Neuronal stem cell (in vitro differentiated cells): Measurements from ENCODE around the gene SERPINB6.
A peak's percentile ranks its signal among the peaks of the same experiment; 100 is the strongest.

ENCODE experiments used
- DNase-seq: peaks from one replicate; pipeline ENCODE4 v3.0.0-alpha.2; 2013; ENCODE audit warnings: low spot score
- H2AFZ ChIP-seq: one replicate; pipeline ENCODE4 v1.6.1; 2013; ENCODE audit warnings: mild to moderate bottlenecking, low read length, inconsistent platforms
- H2AK5ac ChIP-seq: 2 replicates; pipeline ENCODE4 v1.6.1; 2013; ENCODE audit warnings: low read depth, mild to moderate bottlenecking, inconsistent platforms, low read length, moderate library complexity, mixed read lengths
- H2BK120ac ChIP-seq: 2 replicates; pipeline ENCODE4 v1.6.1; 2013; ENCODE audit warnings: low read depth, mild to moderate bottlenecking, inconsistent platforms, low read length, moderate library complexity, mixed read lengths
- H2BK12ac ChIP-seq: one replicate; pipeline ENCODE4 v1.6.1; 2013; ENCODE audit warnings: low read length, inconsistent platforms
- H2BK15ac ChIP-seq: 2 replicates; pipeline ENCODE4 v1.6.1; 2013; ENCODE audit warnings: mild to moderate bottlenecking, low read length, inconsistent platforms, mixed read lengths
- H2BK5ac ChIP-seq: one replicate; pipeline ENCODE4 v1.6.1; 2013; ENCODE audit warnings: inconsistent platforms, mild to moderate bottlenecking, low read length, moderate library complexity
- H3K14ac ChIP-seq: one replicate; pipeline ENCODE4 v1.6.1; 2013; ENCODE audit warnings: low read length, inconsistent platforms
- H3K18ac ChIP-seq: 2 replicates; pipeline ENCODE4 v1.6.1; 2013; ENCODE audit warnings: low read length, inconsistent platforms
- H3K23ac ChIP-seq: 2 replicates; pipeline ENCODE4 v1.6.1; 2013; ENCODE audit warnings: low read depth, mild to moderate bottlenecking, mixed read lengths, low read length, inconsistent platforms; ENCODE audit not compliant: poor library complexity
- H3K27ac ChIP-seq: replicated peaks from 3 replicates; pipeline ENCODE4 v1.5.1; 2013; ENCODE audit warnings: low read length, inconsistent platforms
- H3K27me3 ChIP-seq, 3 experiments: 2 replicates each; pipeline ENCODE4 v1.6.1; 2013; ENCODE audit warnings: low read length in 3 of 3, mild to moderate bottlenecking in 2 of 3, inconsistent platforms in 1 of 3, low read depth in 1 of 3, mixed read lengths in 1 of 3, moderate library complexity in 1 of 3; ENCODE audit not compliant: control insufficient read depth in 3 of 3, insufficient read depth in 3 of 3
- H3K36me3 ChIP-seq, 2 donors: replicated peaks in 1 of 2; 2 replicates each; pipeline ENCODE4 v1.6.1; 2013; ENCODE audit warnings: low read length in 2 of 2; ENCODE audit not compliant: control insufficient read depth in 2 of 2, insufficient read depth in 2 of 2
- H3K4ac ChIP-seq: 2 replicates; pipeline ENCODE4 v1.6.1; 2013; ENCODE audit warnings: inconsistent platforms, mild to moderate bottlenecking, low read length, moderate library complexity
- H3K4me1 ChIP-seq, 2 donors: 1 replicate in 1 of 2; 2 replicates in 1 of 2; pipeline ENCODE4 v1.6.1; 2013; ENCODE audit warnings: low read length in 2 of 2, low read depth in 1 of 2; ENCODE audit not compliant: control insufficient read depth in 2 of 2, insufficient read depth in 1 of 2
- H3K4me2 ChIP-seq: one replicate; pipeline ENCODE4 v1.6.1; 2013; ENCODE audit warnings: mild to moderate bottlenecking, low read length, inconsistent platforms; ENCODE audit not compliant: insufficient read depth, poor library complexity, severe bottlenecking
- H3K4me3 ChIP-seq, 2 donors: 2 replicates each; pipeline ENCODE4 v1.5.1; 2013; ENCODE audit warnings: low read length in 2 of 2, mild to moderate bottlenecking in 2 of 2, inconsistent platforms in 1 of 2, moderate library complexity in 1 of 2
- H3K79me1 ChIP-seq: one replicate; pipeline ENCODE4 v1.6.1; 2013; ENCODE audit warnings: low read depth, mild to moderate bottlenecking, inconsistent platforms, low read length, moderate library complexity
- H3K9ac ChIP-seq: one replicate; pipeline ENCODE4 v1.6.1; 2013; ENCODE audit warnings: mild to moderate bottlenecking, low read depth, low read length, inconsistent platforms; ENCODE audit not compliant: poor library complexity
- H3K9me3 ChIP-seq, 2 donors: replicated peaks in 1 of 2; 2 replicates each; pipeline versions ENCODE3 to v1.6.1; 2013; ENCODE audit warnings: low read length in 2 of 2, mild to moderate bottlenecking in 2 of 2, inconsistent platforms in 1 of 2, low read depth in 1 of 2, mixed read lengths in 1 of 2, moderate library complexity in 1 of 2; ENCODE audit not compliant: control insufficient read depth in 2 of 2, insufficient read depth in 1 of 2
- H4K8ac ChIP-seq: one replicate; pipeline ENCODE4 v1.6.1; 2013; ENCODE audit warnings: low read depth, mild to moderate bottlenecking, inconsistent platforms, low read length, moderate library complexity
- H4K91ac ChIP-seq: one replicate; pipeline ENCODE4 v1.6.1; 2013; ENCODE audit warnings: low read length, low read depth, mild to moderate bottlenecking, inconsistent platforms; ENCODE audit not compliant: poor library complexity
- WGBS, 2 donors: extraction: QIAGEN DNeasy Blood & Tissue Kit; methylation state at CpG; one replicate each; pipeline ENCODE4 v1.1.7; 2013; ENCODE audit warnings: missing lambda C conversion rate in 2 of 2, mixed read lengths in 1 of 2; ENCODE audit not compliant: insufficient read length in 2 of 2, insufficient replicate concordance in 1 of 2; ENCODE audit errors: extremely low coverage in 2 of 2; 5-methylcytosine and 5-hydroxymethylcytosine counted together

Gene SERPINB6

GRCh38 chr6:2989332-2990247 lies 18.2 kb upstream of the SERPINB6 start:
- Histone ChIP-seq H4K8ac (no peak overlapping the region), H2BK12ac (no peak overlapping the region), H3K36me3 (no peaks in the 10 kb centered on the region), H3K4me3 (peak overlapping the region; percentile 75 to 77), H3K79me1 (no peaks in the 10 kb centered on the region), H3K14ac (no peak overlapping the region), H2BK120ac (no peak overlapping the region), H2BK5ac (peak overlapping the region; percentile 99), H3K4me1 (peaks cover 18 to 20% of the 10 kb centered on the region in 2 donors), H3K4me2 (peak overlapping the region; percentile 85), H2AFZ (peak overlapping the region; percentile 94), H4K91ac (no peak overlapping the region), H3K18ac (peak overlapping the region; percentile 85), H3K4ac (no peak overlapping the region), H3K9ac (no peak overlapping the region), H3K9me3 (no peaks in the 10 kb centered on the region), H3K27me3 (no peaks in the 10 kb centered on the region), H2AK5ac (no peak overlapping the region), H3K27ac (peak overlapping the region; percentile 100), H3K23ac (no peak overlapping the region), H2BK15ac (peak overlapping the region; percentile 30)
- peak; percentile 96 for DNase-seq
- WGBS, 2 donors: no CpG with 5 or more reads among the region's 22 CpGs

- H2BK120ac ChIP-seq: peak overlapping the region; percentile 44
- no CpG with 5 or more reads among the region's 64 CpGs for WGBS, 2 donors
- peak overlapping the region; percentile 85 for H3K4me2 ChIP-seq
These were observed 17.3 kb upstream of the SERPINB6 start for GRCh38 chr6:2988426-2989331.

GRCh38 chr6:2988094-2988425 lies 16.7 kb upstream of the SERPINB6 start:
- H2BK15ac ChIP-seq: peak overlapping the region; percentile 40

More at GRCh38 chr6:2988426-2989331, 17.3 kb upstream of the SERPINB6 start:
- Histone ChIP-seq H3K9me3 (no peaks in the 10 kb centered on the region), H2AK5ac (peak overlapping the region; percentile 20), H3K18ac (peak overlapping the region; percentile 99), H3K23ac (peak overlapping the region; percentile 99), H4K91ac (peak overlapping the region; percentile 65), H2AFZ (peak overlapping the region; percentile 94), H3K4me3 (peak overlapping the region; percentile 75 to 77), H3K36me3 (no peaks in the 10 kb centered on the region), H3K27me3 (no peaks in the 10 kb centered on the region), H2BK15ac (peak overlapping the region; percentile 40), H3K14ac (no peak overlapping the region), H3K4me1 (peaks cover 18 to 20% of the 10 kb centered on the region in 2 donors), H2BK5ac (peak overlapping the region; percentile 99), H4K8ac (peak overlapping the region; percentile 66), H3K4ac (no peak overlapping the region), H3K79me1 (no peaks in the 10 kb centered on the region), H2BK12ac (peak overlapping the region; percentile 14), H3K27ac (peak overlapping the region; percentile 100), H3K9ac (peak overlapping the region; percentile 95)
- DNase-seq: peak; percentile 88

More at GRCh38 chr6:2988094-2988425, 16.7 kb upstream of the SERPINB6 start:
- Histone ChIP-seq H3K27me3 (no peaks in the 10 kb centered on the region), H3K4me2 (peak overlapping the region; percentile 85), H3K9ac (no peak overlapping the region), H3K4ac (no peak overlapping the region), H2AFZ (peak overlapping the region; percentile 94), H3K79me1 (no peaks in the 10 kb centered on the region), H2BK120ac (no peak overlapping the region), H3K18ac (peak overlapping the region; percentile 99), H3K4me3 (peak overlapping the region; percentile 75 to 77), H2BK12ac (no peak overlapping the region), H3K23ac (no peak overlapping the region), H3K36me3 (no peaks in the 10 kb centered on the region), H2BK5ac (peak overlapping the region; percentile 99), H4K8ac (no peak overlapping the region), H3K27ac (peak overlapping the region; percentile 100), H4K91ac (no peak overlapping the region), H3K9me3 (no peaks in the 10 kb centered on the region), H3K14ac (no peak overlapping the region), H2AK5ac (peak overlapping the region; percentile 20), H3K4me1 (peaks cover 18 to 20% of the 10 kb centered on the region in 2 donors)
- no peak for DNase-seq
- no CpG with 5 or more reads among the region's 2 CpGs for WGBS, 2 donors
